RWPE1 (cell line): ENCODE results near the gene CALN1.
"Not testable (repeated sequence)": the region's sequence is repeated elsewhere in the genome, so short reads cannot be mapped to it uniquely, and the experiment has no call there.

Experiments used
- CTCF ChIA-PET: fragments of 350-600 bp; sonication (Branson Sonifier 250); formaldehyde crosslinking; extraction: SDS; loops from one replicate; lab custom pipeline; 2021; lab: Yijun Ruan, JAX
- POLR2A ChIA-PET: fragments of 400-600 bp; formaldehyde crosslinking; extraction: SDS; loops from one replicate; lab custom pipeline; 2020; ENCODE audit warnings: antibody characterized with exemption; ENCODE audit not compliant: low non-redundant PET; lab: Yijun Ruan, JAX
- DNase-seq: peaks from one replicate; pipeline ENCODE4 v3.0.0; 2012; ENCODE audit warnings: low spot score
- H3K27ac ChIP-seq: fragments of 450-650 bp; 2 replicates; pipeline ENCODE4 v1.5.1; 2017
- TF ChIP-seq, protein P1 (sequence below): fragments of 450-650 bp; conservative IDR thresholded peaks from 2 replicates; pipeline ENCODE4 v1.5.1; 2017; ENCODE audit warnings: low read depth, mild to moderate bottlenecking

CALN1 gene

DNA sequence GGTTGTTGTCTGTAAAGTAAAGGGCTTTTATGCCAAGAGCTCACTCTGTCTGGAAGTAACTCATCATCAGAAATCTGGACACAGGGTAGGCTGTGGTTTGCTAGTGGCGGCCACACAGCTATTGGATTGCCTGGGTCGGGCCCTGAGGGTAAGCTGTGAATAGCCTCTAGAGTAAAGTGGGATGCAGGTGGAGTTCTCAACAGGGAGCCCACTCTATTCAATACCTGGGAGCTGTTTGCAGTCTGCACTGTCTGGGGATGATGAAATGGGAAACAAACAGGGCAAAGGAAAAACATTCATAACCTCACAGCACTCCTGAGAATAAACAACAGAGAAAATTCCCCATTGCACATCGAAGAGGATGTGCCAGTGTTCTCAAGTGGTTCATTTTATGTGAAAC is 582.6 kb downstream of the CALN1 start:
- TF ChIP-seq, protein P1, sequence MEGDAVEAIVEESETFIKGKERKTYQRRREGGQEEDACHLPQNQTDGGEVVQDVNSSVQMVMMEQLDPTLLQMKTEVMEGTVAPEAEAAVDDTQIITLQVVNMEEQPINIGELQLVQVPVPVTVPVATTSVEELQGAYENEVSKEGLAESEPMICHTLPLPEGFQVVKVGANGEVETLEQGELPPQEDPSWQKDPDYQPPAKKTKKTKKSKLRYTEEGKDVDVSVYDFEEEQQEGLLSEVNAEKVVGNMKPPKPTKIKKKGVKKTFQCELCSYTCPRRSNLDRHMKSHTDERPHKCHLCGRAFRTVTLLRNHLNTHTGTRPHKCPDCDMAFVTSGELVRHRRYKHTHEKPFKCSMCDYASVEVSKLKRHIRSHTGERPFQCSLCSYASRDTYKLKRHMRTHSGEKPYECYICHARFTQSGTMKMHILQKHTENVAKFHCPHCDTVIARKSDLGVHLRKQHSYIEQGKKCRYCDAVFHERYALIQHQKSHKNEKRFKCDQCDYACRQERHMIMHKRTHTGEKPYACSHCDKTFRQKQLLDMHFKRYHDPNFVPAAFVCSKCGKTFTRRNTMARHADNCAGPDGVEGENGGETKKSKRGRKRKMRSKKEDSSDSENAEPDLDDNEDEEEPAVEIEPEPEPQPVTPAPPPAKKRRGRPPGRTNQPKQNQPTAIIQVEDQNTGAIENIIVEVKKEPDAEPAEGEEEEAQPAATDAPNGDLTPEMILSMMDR, result no peak
- CTCF ChIA-PET, result no interaction called here
- H3K27ac ChIP-seq, result no peak overlapping the region
- DNase-seq, result no peak
- POLR2A ChIA-PET, result no interaction called here

DNA sequence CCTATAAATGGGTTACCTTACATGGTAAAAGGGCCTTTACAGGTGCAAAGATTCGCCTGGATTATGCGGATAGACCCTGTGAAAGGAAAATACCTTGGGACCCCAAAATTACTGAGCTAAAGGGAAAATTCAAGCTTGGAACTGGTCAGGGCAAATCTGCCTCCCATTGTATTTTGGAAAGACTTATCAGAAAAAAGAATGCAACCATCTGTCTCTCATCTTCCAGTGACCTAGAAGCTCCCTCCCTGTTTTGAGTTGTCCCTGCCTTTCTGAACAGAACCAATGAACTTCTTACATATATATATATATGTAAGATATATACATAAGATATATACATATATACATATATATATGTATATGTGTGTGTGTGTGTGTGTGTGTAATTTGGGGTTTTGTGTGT is 583.8 kb downstream of the CALN1 start:
- POLR2A ChIA-PET, result no interaction called here
- no peak overlapping the region for H3K27ac ChIP-seq
- no peak for DNase-seq
- CTCF ChIA-PET, result no interaction called here
- TF ChIP-seq, protein P1, result no peak

DNA sequence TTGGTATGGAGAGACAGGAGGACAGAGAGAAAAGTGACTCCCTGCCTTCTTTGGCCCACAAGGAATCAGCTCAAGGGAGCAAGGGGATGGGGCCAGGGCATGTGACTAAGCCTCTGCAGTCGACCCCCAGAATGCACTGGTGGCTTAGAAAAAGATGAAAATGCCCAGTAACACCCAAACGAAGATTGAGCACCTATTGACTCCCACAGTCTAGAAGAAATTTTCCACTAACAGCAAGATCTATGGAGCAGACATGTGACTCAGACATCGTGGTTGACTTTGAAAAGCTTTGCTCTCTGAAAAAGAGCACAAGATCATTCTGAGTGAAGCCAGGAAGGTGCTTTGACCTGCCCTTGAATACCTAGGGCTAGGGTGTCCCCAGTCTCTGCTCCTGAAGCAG is 586.0 kb downstream of the CALN1 start:
- no peak for DNase-seq
- ChIA-PET CTCF (no interaction called here), POLR2A (no interaction called here)
- H3K27ac ChIP-seq, result no peak overlapping the region
- TF ChIP-seq, protein P1, result no peak

DNA sequence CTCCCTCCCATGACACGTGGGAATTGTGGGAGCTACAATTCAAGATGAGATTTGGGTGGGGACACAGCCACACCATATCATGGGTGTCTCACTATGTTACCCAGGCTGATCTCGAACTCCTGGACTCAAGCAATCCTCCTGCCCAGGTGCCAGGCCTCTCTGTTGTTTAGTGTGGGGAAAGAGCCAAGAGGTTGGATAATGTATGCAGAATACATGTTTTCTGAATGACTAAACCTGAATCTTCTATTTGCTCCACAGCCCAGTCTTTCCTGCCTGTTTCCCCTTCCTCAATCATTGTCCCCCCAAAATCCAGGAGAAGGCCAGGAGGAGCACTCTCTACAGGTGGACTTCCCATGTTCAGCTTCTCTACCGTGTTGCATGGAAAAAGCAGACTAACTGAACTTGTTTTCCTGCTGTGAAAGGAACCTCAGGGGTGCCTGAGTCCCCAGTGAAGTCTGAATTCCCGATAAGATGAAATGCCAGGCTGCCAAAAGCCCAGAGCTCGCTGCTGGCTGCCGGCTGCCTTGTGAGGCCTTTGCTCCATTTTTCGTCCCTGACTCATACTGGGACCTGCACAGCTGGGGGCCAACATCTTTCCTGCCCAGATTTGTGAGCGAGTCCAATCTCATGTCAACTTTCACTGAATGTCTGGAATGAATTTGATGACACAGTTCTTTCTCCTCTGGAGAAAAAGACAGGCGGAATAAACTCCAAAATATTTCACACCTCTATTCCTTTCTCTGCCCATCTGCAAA is 588.0 kb downstream of the CALN1 start:
- TF ChIP-seq, protein P1, result no peak
- DNase-seq, result no peak
- CTCF ChIA-PET, result interaction anchor here (0.5 kb wide), 1 partner anchor 345 kb away, joined by 7 read pairs; no protein-coding TSS in a partner anchor
- no peak overlapping the region for H3K27ac ChIP-seq
- POLR2A ChIA-PET, result interaction anchor here (0.5 kb wide), 1 partner anchor 33 kb away, joined by 7 read pairs; no protein-coding TSS in a partner anchor

DNA sequence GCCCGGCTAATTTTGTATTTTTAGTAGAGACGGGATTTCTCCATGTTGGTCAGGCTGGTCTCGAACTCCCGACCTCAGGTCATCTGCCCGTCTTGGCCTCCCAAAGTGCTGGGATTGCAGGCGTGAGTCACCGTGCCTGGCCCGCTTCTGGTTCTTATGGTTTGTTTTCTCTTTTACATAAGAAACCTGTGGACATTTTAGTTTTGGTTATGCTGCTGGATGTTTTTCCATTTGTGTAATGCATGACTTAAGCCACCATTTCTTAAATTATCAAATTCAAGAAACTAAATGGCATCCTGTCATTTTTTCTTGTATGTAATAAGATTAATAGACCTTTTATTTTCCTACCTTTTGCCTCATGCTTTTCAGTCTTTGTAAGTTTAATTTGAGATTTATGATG is 589.7 kb downstream of the CALN1 start:
- DNase-seq, POLR2A ChIA-PET, H3K27ac ChIP-seq: not testable (repeated sequence)
- CTCF ChIA-PET, result interaction anchor here (0.7 kb wide), 1 partner anchor 158 kb away, joined by 3 read pairs; no protein-coding TSS in a partner anchor

DNA sequence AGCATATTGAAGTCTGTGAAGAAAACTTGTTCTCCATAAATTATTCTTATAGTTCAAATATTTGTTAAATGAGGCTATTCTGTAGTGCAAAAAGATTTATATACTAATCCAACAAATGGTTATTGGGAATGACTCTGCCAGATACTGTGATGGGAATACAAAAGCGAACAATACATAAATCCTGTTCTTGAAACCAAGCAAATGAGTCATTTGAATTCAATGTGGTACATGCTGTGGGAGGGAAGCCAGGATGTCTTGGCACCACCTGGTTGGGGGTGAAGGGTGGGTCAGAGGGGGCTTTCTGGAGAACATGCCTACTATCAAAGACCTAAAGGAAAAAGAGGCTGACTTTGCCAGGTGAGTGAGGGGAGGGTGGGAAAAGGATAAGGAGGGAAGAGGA is 594.2 kb downstream of the CALN1 start:
- no peak overlapping the region for H3K27ac ChIP-seq
- ChIA-PET CTCF (no interaction called here), POLR2A (no interaction called here)
- no peak for DNase-seq
- TF ChIP-seq, protein P1, result no peak

DNA sequence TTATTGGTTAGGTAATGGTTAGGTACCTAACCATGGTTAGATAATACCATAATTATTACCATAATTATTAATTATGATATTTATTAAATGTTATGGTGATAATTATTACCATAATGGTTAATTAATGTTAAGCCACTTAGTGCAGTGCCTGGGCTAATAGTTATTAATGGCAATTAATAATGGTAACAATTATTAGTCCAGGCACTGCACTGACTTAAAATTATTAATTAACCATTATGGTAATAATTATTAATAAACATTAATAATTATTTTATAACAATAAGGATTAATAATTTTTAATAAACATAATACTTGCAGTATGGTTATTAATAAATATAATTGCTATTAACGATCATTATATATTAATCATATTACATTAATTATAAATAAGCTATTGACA is 604.0 kb downstream of the CALN1 start:
- no peak for DNase-seq
- POLR2A ChIA-PET, result no interaction called here
- CTCF ChIA-PET, result no interaction called here
- H3K27ac ChIP-seq, result no peak overlapping the region
- TF ChIP-seq, protein P1, result no peak
